ENCODE results near the gene SIAE.

DNA sequence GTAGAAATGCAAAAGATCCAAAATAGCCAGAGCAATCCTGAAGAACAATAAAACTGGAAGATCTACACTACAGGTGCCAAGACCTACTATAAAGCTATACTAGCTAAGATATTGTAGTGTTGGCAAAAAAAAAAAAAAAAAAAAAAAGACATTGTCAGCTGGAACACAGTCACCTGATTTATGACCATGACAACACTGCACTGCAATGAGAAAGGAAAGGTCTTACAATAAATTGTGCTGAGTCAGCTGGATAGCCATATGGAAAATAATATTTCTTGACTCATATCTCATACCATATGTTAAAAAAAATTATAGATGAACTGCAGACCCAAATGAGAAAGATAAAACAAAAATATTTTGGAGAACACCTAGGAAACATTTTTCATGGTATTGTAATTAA lies 65.4 kb downstream of the SIAE start:
- TF ChIP-seq, protein P1, sequence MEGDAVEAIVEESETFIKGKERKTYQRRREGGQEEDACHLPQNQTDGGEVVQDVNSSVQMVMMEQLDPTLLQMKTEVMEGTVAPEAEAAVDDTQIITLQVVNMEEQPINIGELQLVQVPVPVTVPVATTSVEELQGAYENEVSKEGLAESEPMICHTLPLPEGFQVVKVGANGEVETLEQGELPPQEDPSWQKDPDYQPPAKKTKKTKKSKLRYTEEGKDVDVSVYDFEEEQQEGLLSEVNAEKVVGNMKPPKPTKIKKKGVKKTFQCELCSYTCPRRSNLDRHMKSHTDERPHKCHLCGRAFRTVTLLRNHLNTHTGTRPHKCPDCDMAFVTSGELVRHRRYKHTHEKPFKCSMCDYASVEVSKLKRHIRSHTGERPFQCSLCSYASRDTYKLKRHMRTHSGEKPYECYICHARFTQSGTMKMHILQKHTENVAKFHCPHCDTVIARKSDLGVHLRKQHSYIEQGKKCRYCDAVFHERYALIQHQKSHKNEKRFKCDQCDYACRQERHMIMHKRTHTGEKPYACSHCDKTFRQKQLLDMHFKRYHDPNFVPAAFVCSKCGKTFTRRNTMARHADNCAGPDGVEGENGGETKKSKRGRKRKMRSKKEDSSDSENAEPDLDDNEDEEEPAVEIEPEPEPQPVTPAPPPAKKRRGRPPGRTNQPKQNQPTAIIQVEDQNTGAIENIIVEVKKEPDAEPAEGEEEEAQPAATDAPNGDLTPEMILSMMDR (IDR thresholded peaks at IDR 0.05) = no peak
- TF ChIP-seq POLR2A (IDR thresholded peaks at IDR 0.05) = no peak
- no peak for TF ChIP-seq EP300 (IDR thresholded peaks at IDR 0.05)

Data from gastroesophageal sphincter (tissue), 3 donors.